K562 (cell line): ENCODE results near the gene ISG20. TPM values are rescaled to one million over a fixed set of nuclear protein-coding genes. Genes with fewer than 3 reads are reported as not detected.

Source experiments
- ATAC-seq: fragments of 200-7000 bp; cut with Tn5 transposase; 3 replicates; pipeline ENCODE4 v1.9.1; 2020; ENCODE audit warnings: moderate library complexity
- BruUV-seq: library from RNA; stranded (reverse); fragments of 400-500 nt; replicated peaks from 2 replicates; lab custom pipeline; 2021; lab: Mats Ljungman, UMichigan
- CTCF ChIA-PET: fragments of 300-600 bp; formaldehyde crosslinking; extraction: SDS; loops from one replicate; lab custom pipeline; 2021; ENCODE audit warnings: low intra/inter-chr PET ratio; lab: Yijun Ruan, JAX
- POLR2A ChIA-PET: fragments of 300-600, 350-650 bp; sonication (Branson Sonifier 250); formaldehyde crosslinking; extraction: SDS; loops from one replicate; lab custom pipeline; 2021; ENCODE audit warnings: antibody characterized with exemption, inconsistent platforms; lab: Yijun Ruan, JAX
- DNase-seq, 4 experiments: peaks; one replicate each; pipeline versions ENCODE4 v3.0.0 to v3.0.0-alpha.2; 2011 to 2018; ENCODE audit warnings: low spot score in 3 of 4, mixed read lengths in 3 of 4; ENCODE audit errors: extremely low read depth in 1 of 4
- FAIRE-seq: peaks from 2 replicates; lab custom pipeline; 2011; peaks lifted over from hg19 to GRCh38; lab: Jason Lieb, UNC
- H2AFZ ChIP-seq: 2 replicates; pipeline ENCODE4 v1.6.0; 2011; ENCODE audit warnings: low read depth, low read length, control low read depth, inconsistent platforms
- H3K27ac ChIP-seq: fragments of 200-600 bp; 3 replicates; pipeline ENCODE4 v1.8.0; 2011; ENCODE audit warnings: low read depth, mild to moderate bottlenecking, control low read depth, inconsistent platforms, low read length, moderate library complexity, mixed read lengths; ENCODE audit errors: extremely low read depth
- H3K27me3 ChIP-seq, 2 experiments: fragments of 300-600 bp in 1 of 2; 2 replicates in 1 of 2; 3 replicates in 1 of 2; pipeline versions ENCODE4 v1.6.0 to v1.8.0; 2011; ENCODE audit warnings: inconsistent platforms in 2 of 2, low read length in 2 of 2, mild to moderate bottlenecking in 1 of 2, mixed read lengths in 1 of 2, moderate library complexity in 1 of 2; ENCODE audit not compliant: control insufficient read depth in 2 of 2, insufficient read depth in 2 of 2
- H3K36me3 ChIP-seq: fragments of 300-600 bp; 3 replicates; pipeline ENCODE4 v1.8.0; 2011; ENCODE audit warnings: mild to moderate bottlenecking, low read length, inconsistent platforms; ENCODE audit not compliant: control insufficient read depth, insufficient read depth
- H3K4me1 ChIP-seq, 2 experiments: fragments of 200-600 bp in 1 of 2; replicated peaks in 1 of 2; 2 replicates in 1 of 2; 3 replicates in 1 of 2; pipeline versions ENCODE4 v1.5.1 to v1.8.0; 2011; ENCODE audit warnings: inconsistent platforms in 2 of 2, low read length in 2 of 2, mild to moderate bottlenecking in 1 of 2, mixed read lengths in 1 of 2, moderate library complexity in 1 of 2; ENCODE audit not compliant: control insufficient read depth in 2 of 2, insufficient read depth in 2 of 2
- H3K4me2 ChIP-seq: 2 replicates; pipeline ENCODE4 v1.6.1; 2011; ENCODE audit warnings: low read length, control low read depth, inconsistent platforms, mixed read lengths; ENCODE audit not compliant: insufficient read depth
- H3K4me3 ChIP-seq: fragments of 200-600 bp; sonication (generic), shearing (Covaris generic); 2 replicates; pipeline ENCODE4 v1.5.1; 2016; ENCODE audit warnings: control low read depth, inconsistent platforms
- H3K79me2 ChIP-seq: fragments of 200-600 bp; 3 replicates; pipeline ENCODE4 v1.8.0; 2011; ENCODE audit warnings: low read length, inconsistent platforms; ENCODE audit not compliant: control insufficient read depth, insufficient read depth
- H3K9ac ChIP-seq, 2 experiments: 2 replicates each; pipeline versions ENCODE4 v1.6.0 to v1.6.1; 2011; ENCODE audit warnings: low read depth in 2 of 2, low read length in 2 of 2, control low read depth in 1 of 2, inconsistent platforms in 1 of 2, mild to moderate bottlenecking in 1 of 2, mixed read lengths in 1 of 2; ENCODE audit not compliant: insufficient read depth in 1 of 2
- H3K9me1 ChIP-seq: one replicate; pipeline ENCODE4 v1.6.0; 2011; ENCODE audit warnings: inconsistent platforms, mild to moderate bottlenecking, low read length, moderate library complexity; ENCODE audit not compliant: control insufficient read depth, insufficient read depth
- H3K9me3 ChIP-seq: replicated peaks from 2 replicates; pipeline ENCODE4 v1.5.1; 2011; ENCODE audit warnings: low read depth, low read length, inconsistent platforms; ENCODE audit not compliant: control insufficient read depth, insufficient read depth
- H4K20me1 ChIP-seq: replicated peaks from 2 replicates; pipeline ENCODE4 v1.6.1; 2011; ENCODE audit warnings: low read length, inconsistent platforms, mixed read lengths; ENCODE audit not compliant: control insufficient read depth, insufficient read depth
- ARID3B ChIP-seq: fragments of 250-450 bp; sonication (Bioruptor Pico); IDR thresholded peaks from 2 replicates; pipeline ENCODE4 v1.4.0; 2020; ENCODE audit warnings: borderline replicate concordance
- JUNB ChIP-seq: fragments of 450-650 bp; formaldehyde crosslinking; conservative IDR thresholded peaks from 2 replicates; pipeline ENCODE4 v1.4.0; 2020; ENCODE audit warnings: mild to moderate bottlenecking
- KLF16 ChIP-seq: IDR thresholded peaks from 2 replicates; pipeline ENCODE4 v1.6.1; 2016; ENCODE audit warnings: antibody characterized with exemption
- PCBP2 ChIP-seq: fragments of 200-400 bp; formaldehyde crosslinking; IDR thresholded peaks from 2 replicates; pipeline ENCODE4 v1.6.1; 2018; ENCODE audit warnings: low read length, low read depth, mild to moderate bottlenecking, moderate library complexity; ENCODE audit not compliant: poor library complexity, severe bottlenecking
- ZMIZ1 ChIP-seq, 2 experiments: fragments of 150-350 bp in 1 of 2; IDR thresholded peaks; 2 replicates each; pipeline ENCODE4 v1.6.1; 2012 to 2016; ENCODE audit warnings: low read depth in 2 of 2, low read length in 2 of 2, mild to moderate bottlenecking in 1 of 2, moderate library complexity in 1 of 2
- ZNF696 ChIP-seq: fragments of 250-450 bp; sonication (Bioruptor Pico); conservative IDR thresholded peaks from 2 replicates; pipeline ENCODE4 v1.4.0; 2020; ENCODE audit warnings: mild to moderate bottlenecking, moderate library complexity
- WGBS: fragments of 100-300 bp; shearing (Covaris generic); methylation state at CpG from one replicate; pipeline ENCODE4 v1.1.6; 2016; ENCODE audit warnings: low coverage, mixed read lengths; ENCODE audit not compliant: insufficient coverage; ENCODE audit errors: missing lambda C conversion rate; 5-methylcytosine and 5-hydroxymethylcytosine counted together
- in situ Hi-C: fragments of 300-500 bp; cut with MboI; formaldehyde crosslinking; loops from 4 replicates; pipeline ENCODE4 v1.15.0; 2018; ENCODE audit warnings: inconsistent platforms, mixed read lengths
- intact Hi-C: fragments of 100-400 bp; cut with micrococcal nuclease; formaldehyde crosslinking; loops from 2 replicates; pipeline ENCODE4 v1.14.2; 2022
- polyA plus RNA-seq, 8 experiments: library from polyadenylated mRNA; depleted of rRNA in 4 of 8; stranded (reverse) in 5 of 8; unstranded in 3 of 8; fragments of >200 nt; fragmentation: Nextera tagmentation in 2 of 8; fragmentation: Illumina TruSeq in 1 of 8; extraction: Ambion mirVana in 2 of 8; extraction: Trizol in 1 of 8; gene quantifications; 2 replicates each; pipeline versions ENCODE4 v1.2.1 to v1.2.3, GENCODE V29; 2011 to 2014; ENCODE audit warnings: inconsistent platforms in 1 of 8, missing spikeins in 1 of 8
- total RNA-seq, 7 experiments: library from RNA; depleted of rRNA in 6 of 7; stranded (reverse); fragments of >200 nt in 6 of 7; fragmentation: Illumina TruSeq in 2 of 7; extraction: Trizol in 2 of 7; gene quantifications; 2 replicates each; pipeline versions ENCODE4 v1.2.1 to v1.2.3, GENCODE V29; 2011 to 2021; ENCODE audit warnings: low replicate concordance in 1 of 7
- TF ChIP-seq, protein P1 (sequence below): sonication (generic); formaldehyde crosslinking; IDR thresholded peaks from 2 replicates; pipeline ENCODE4 v1.8.1; 2023; ENCODE audit warnings: mild to moderate bottlenecking, missing genetic modification reagents

ISG20 gene
- total and polyA plus RNA-seq, 9 of the 15 experiments (the other 6 are each of a cell fraction or from before 2014, with no cell fraction given), result 0.06 to 2.1 (median 1.00) TPM

- TF ChIP-seq ZMIZ1 (IDR thresholded peaks at IDR 0.05; ENCODE audit: low read depth in 2 of 2, low read length in 2 of 2) (no peak), PCBP2 (no peak), ZNF696 (CRISPR knock-in tag) (no peak), JUNB (CRISPR knock-in tag) (no peak), ARID3B (no peak), KLF16 (no peak)
- TF ChIP-seq, protein P1, sequence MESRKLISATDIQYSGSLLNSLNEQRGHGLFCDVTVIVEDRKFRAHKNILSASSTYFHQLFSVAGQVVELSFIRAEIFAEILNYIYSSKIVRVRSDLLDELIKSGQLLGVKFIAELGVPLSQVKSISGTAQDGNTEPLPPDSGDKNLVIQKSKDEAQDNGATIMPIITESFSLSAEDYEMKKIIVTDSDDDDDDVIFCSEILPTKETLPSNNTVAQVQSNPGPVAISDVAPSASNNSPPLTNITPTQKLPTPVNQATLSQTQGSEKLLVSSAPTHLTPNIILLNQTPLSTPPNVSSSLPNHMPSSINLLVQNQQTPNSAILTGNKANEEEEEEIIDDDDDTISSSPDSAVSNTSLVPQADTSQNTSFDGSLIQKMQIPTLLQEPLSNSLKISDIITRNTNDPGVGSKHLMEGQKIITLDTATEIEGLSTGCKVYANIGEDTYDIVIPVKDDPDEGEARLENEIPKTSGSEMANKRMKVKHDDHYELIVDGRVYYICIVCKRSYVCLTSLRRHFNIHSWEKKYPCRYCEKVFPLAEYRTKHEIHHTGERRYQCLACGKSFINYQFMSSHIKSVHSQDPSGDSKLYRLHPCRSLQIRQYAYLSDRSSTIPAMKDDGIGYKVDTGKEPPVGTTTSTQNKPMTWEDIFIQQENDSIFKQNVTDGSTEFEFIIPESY (CRISPR knock-in tag), result no peak
- TF ChIP-seq, all 486 proteins: peak for 0
- ChIA-PET POLR2A (no interaction called here), CTCF (no interaction called here)
- Histone ChIP-seq H3K4me1 (no peaks in the 10 kb centered on the region), H3K36me3 (no peaks in the 10 kb centered on the region), H2AFZ (no peak overlapping the region), H3K4me3 (no peak overlapping the region), H3K9me3 (no peaks in the 10 kb centered on the region), H3K9ac (no peak overlapping the region), H3K4me2 (no peak overlapping the region), H3K27me3 (peaks cover 6 to 10% of the 10 kb centered on the region in 2 experiments; a peak in 3 of 5 replicates), H3K9me1 (no peaks in the 10 kb centered on the region), H3K79me2 (no peaks in the 10 kb centered on the region), H4K20me1 (no peaks in the 10 kb centered on the region), H3K27ac (no peak overlapping the region)
- intact Hi-C loops (no loop called here), in situ Hi-C loops (no loop called here)
- WGBS, result 3% methylated on average over 4 of the region's 4 CpGs
- FAIRE-seq, result no peak
- ATAC-seq, result no peak
- DNase-seq, result no peak
- BruUV-seq, result no TSS peak
Observed at GRCh38 chr15:88674661-88675060, 35.8 kb downstream of the ISG20 start.
